ENCODE results near the gene ACOT4. TPM values are rescaled to one million over a fixed set of nuclear protein-coding genes. Genes with fewer than 3 reads are reported as not detected.

The ACOT4 gene
- total and polyA plus RNA-seq, 2 donors from 2014 or later: 3.1 to 10.6 TPM

DNA sequence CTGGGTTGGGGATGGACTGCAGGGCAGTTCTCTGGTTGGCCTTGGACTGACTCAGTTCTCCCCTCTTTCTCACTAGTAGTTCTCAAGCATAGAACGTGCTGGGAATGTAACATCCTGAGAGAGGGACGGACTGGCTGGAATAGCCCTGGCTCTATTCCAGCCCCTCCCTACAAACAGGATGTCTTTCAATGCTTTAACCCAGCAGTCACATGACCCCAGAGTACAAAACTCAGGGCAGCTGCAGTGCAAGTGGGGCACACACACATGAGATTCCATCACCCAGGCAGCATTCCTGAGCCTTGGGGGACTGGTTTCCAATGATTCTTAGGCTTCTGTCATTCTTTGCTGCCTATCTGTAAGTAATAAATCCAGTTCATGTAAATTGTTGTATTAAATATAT, 19.0 kb downstream of the ACOT4 start:
- DNase-seq: peak in 2 of 5 donors; percentile 14 to 39
- Histone ChIP-seq H3K27me3 (ENCODE audit: control insufficient read depth, insufficient read depth, low read length) (no peaks in the 10 kb centered on the region), H3K9me3 (ENCODE audit: control insufficient read depth in 2 of 3, insufficient read depth in 1 of 3, low read length in 3 of 3) (no peaks in the 10 kb centered on the region), H3K36me3 (ENCODE audit: control insufficient read depth in 2 of 3, insufficient read depth in 3 of 3, low read length in 3 of 3) (no peaks in the 10 kb centered on the region), H3K9ac (ENCODE audit: low read length in 3 of 3) (no peak overlapping the region), H3K4me3 (ENCODE audit: low read length in 3 of 3) (peak overlapping the region in 2 of 3 donors; percentile 21 to 71), H3K27ac (ENCODE audit: low read depth in 2 of 2, low read length in 2 of 2) (peak overlapping the region in 1 of 2 donors; percentile 87), H3K4me1 (ENCODE audit: control insufficient read depth in 2 of 3, insufficient read depth in 2 of 3, low read depth in 1 of 3, low read length in 3 of 3) (peaks cover 0 to 4% (median under 1%) of the 10 kb centered on the region in 3 donors)
- intact Hi-C loops (cut with DNase I): no loop called here
- TF ChIP-seq, protein P1, sequence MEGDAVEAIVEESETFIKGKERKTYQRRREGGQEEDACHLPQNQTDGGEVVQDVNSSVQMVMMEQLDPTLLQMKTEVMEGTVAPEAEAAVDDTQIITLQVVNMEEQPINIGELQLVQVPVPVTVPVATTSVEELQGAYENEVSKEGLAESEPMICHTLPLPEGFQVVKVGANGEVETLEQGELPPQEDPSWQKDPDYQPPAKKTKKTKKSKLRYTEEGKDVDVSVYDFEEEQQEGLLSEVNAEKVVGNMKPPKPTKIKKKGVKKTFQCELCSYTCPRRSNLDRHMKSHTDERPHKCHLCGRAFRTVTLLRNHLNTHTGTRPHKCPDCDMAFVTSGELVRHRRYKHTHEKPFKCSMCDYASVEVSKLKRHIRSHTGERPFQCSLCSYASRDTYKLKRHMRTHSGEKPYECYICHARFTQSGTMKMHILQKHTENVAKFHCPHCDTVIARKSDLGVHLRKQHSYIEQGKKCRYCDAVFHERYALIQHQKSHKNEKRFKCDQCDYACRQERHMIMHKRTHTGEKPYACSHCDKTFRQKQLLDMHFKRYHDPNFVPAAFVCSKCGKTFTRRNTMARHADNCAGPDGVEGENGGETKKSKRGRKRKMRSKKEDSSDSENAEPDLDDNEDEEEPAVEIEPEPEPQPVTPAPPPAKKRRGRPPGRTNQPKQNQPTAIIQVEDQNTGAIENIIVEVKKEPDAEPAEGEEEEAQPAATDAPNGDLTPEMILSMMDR (IDR thresholded peaks at IDR 0.05; ENCODE audit: borderline replicate concordance, extremely low read depth, insufficient read depth): no peak
- no peak for FAIRE-seq

- Histone ChIP-seq H3K4me1 (ENCODE audit: control insufficient read depth in 2 of 3, insufficient read depth in 2 of 3, low read depth in 1 of 3, low read length in 3 of 3) (peaks cover 0 to 4% (median 2%) of the 10 kb centered on the region in 3 donors), H3K4me3 (ENCODE audit: low read length in 3 of 3) (peak within 1 kb of the TSS; percentile 21 to 72 (median 71)), H3K36me3 (ENCODE audit: control insufficient read depth in 2 of 3, insufficient read depth in 3 of 3, low read length in 3 of 3) (no peaks in the 10 kb centered on the region), H3K27ac (ENCODE audit: low read depth in 2 of 2, low read length in 2 of 2) (peak within 1 kb of the TSS; percentile 86 to 87), H3K9ac (ENCODE audit: low read length in 3 of 3) (peak within 1 kb of the TSS; percentile 7 to 75 (median 23)), H3K9me3 (ENCODE audit: control insufficient read depth in 2 of 3, insufficient read depth in 1 of 3, low read length in 3 of 3) (no peaks in the 10 kb centered on the region), H3K27me3 (ENCODE audit: control insufficient read depth, insufficient read depth, low read length) (no peaks in the 10 kb centered on the region)
- TF ChIP-seq, protein P1 (IDR thresholded peaks at IDR 0.05; ENCODE audit: borderline replicate concordance, extremely low read depth, insufficient read depth): no peak
- intact Hi-C loops (cut with DNase I): no loop called here
- DNase-seq: peak; percentile 81 to 92 (median 86)
- no peak for FAIRE-seq
These were observed 20.8 kb downstream of the ACOT4 start, which contains the start of gene ACOT6 for GRCh38 chr14:73612339-73613045. ACOT6 (plus strand) TSS chr14:73612517; CDS start chr14:73612572, 55 bp downstream.

DNA sequence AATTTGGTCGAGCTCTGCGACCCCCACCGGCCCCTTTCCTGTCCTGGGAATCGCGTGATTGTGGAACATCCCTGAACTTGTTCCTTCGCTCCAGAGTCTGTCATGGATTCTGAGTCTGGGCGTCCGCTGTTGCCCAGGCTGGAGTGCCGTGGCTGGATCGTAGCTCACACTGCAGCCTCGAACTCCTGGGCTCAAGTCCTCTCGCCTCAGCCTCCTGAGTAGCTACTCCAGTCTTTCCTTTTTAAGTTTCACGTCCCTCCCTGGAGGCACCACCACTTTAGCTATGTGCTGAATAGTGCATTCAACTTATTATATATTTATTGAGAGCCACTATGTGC, 21.3 kb downstream of the ACOT4 start:
- Histone ChIP-seq H3K27me3 (ENCODE audit: control insufficient read depth, insufficient read depth, low read length) (no peaks in the 10 kb centered on the region), H3K9ac (ENCODE audit: low read length in 3 of 3) (peak overlapping the region; percentile 7 to 75 (median 23)), H3K36me3 (ENCODE audit: control insufficient read depth in 2 of 3, insufficient read depth in 3 of 3, low read length in 3 of 3) (no peaks in the 10 kb centered on the region), H3K27ac (ENCODE audit: low read depth in 2 of 2, low read length in 2 of 2) (peak overlapping the region; percentile 86 to 87), H3K4me1 (ENCODE audit: control insufficient read depth in 2 of 3, insufficient read depth in 2 of 3, low read depth in 1 of 3, low read length in 3 of 3) (peaks cover 0 to 4% (median 2%) of the 10 kb centered on the region in 3 donors), H3K4me3 (ENCODE audit: low read length in 3 of 3) (peak overlapping the region; percentile 21 to 72 (median 71)), H3K9me3 (ENCODE audit: control insufficient read depth in 2 of 3, insufficient read depth in 1 of 3, low read length in 3 of 3) (no peaks in the 10 kb centered on the region)
- intact Hi-C loops (cut with DNase I): no loop called here
- no peak for FAIRE-seq
- DNase-seq: no peak
- TF ChIP-seq, protein P1 (IDR thresholded peaks at IDR 0.05; ENCODE audit: borderline replicate concordance, extremely low read depth, insufficient read depth): no peak

All from kidney (tissue), 14 donors.